Lung (tissue), 12 donors: ENCODE results near the gene SP140L. TPM values are rescaled to one million over a fixed set of nuclear protein-coding genes. Genes with fewer than 3 reads are reported as not detected.
"Not testable (repeated sequence)": the region's sequence is repeated elsewhere in the genome, so short reads cannot be mapped to it uniquely, and the experiment has no call there.

ENCODE experiments used
- ATAC-seq: fragments of 200-7000 bp; cut with Tn5 transposase; one replicate; pipeline ENCODE4 v1.9.1; 2020; ENCODE audit warnings: moderate number of reproducible peaks; ENCODE audit not compliant: insufficient read depth, low FRiP score
- DNase-seq, 3 donors: peaks; one replicate each; pipeline ENCODE4 v3.0.0-alpha.2; 2013 to 2017
- H3K27ac ChIP-seq, 2 donors: one replicate each; pipeline ENCODE4 v1.5.1; 2013; ENCODE audit warnings: mild to moderate bottlenecking in 2 of 2, moderate library complexity in 2 of 2, control low read depth in 1 of 2, inconsistent platforms in 1 of 2, low read depth in 1 of 2, low read length in 1 of 2
- H3K27me3 ChIP-seq, 3 donors: one replicate each; pipeline ENCODE4 v1.5.1; 2013; ENCODE audit warnings: low read length in 2 of 3; ENCODE audit not compliant: control insufficient read depth in 3 of 3, insufficient read depth in 3 of 3
- H3K36me3 ChIP-seq, 4 donors: one replicate each; pipeline ENCODE4 v1.5.1; 2013; ENCODE audit warnings: low read length in 4 of 4, mild to moderate bottlenecking in 1 of 4, moderate library complexity in 1 of 4; ENCODE audit not compliant: control insufficient read depth in 4 of 4, insufficient read depth in 4 of 4
- H3K4me1 ChIP-seq, 5 donors: one replicate each; pipeline ENCODE4 v1.5.1; 2013; ENCODE audit warnings: low read length in 5 of 5, mild to moderate bottlenecking in 2 of 5, moderate library complexity in 1 of 5; ENCODE audit not compliant: control insufficient read depth in 5 of 5, insufficient read depth in 5 of 5
- H3K4me3 ChIP-seq: one replicate; pipeline ENCODE4 v1.5.1; 2013; ENCODE audit warnings: mild to moderate bottlenecking, control low read depth, moderate library complexity
- H3K9ac ChIP-seq, 2 donors: one replicate each; pipeline ENCODE4 v1.5.1; 2013; ENCODE audit warnings: low read length in 2 of 2, control low read depth in 1 of 2; ENCODE audit not compliant: insufficient read depth in 1 of 2
- H3K9me3 ChIP-seq, 4 donors: one replicate each; pipeline ENCODE4 v1.5.1; 2013; ENCODE audit warnings: low read length in 3 of 4, mild to moderate bottlenecking in 1 of 4, moderate library complexity in 1 of 4; ENCODE audit not compliant: control insufficient read depth in 4 of 4, insufficient read depth in 3 of 4
- CTCF ChIP-seq: IDR thresholded peaks from 2 replicates; pipeline ENCODE4 v1.5.1; 2012; ENCODE audit warnings: mild to moderate bottlenecking; ENCODE audit errors: control extremely low read depth, extremely low read depth
- WGBS, 2 donors: extraction: QIAGEN DNeasy Blood & Tissue Kit; methylation state at CpG; one replicate each; pipeline ENCODE4 v1.1.7; 2013; 5-methylcytosine and 5-hydroxymethylcytosine counted together
- polyA plus RNA-seq, 2 donors: library from polyadenylated mRNA; stranded (reverse); fragments of 200-250 nt; gene quantifications; one replicate each; pipeline ENCODE4 v1.2.1, GENCODE V29; 2013
- total RNA-seq, 2 donors: library from RNA; depleted of rRNA in 1 of 2; stranded (reverse); fragments of >200 nt in 1 of 2; gene quantifications; one replicate each; pipeline ENCODE4 v1.2.1, GENCODE V29; 2014 to 2021
- donor health status: control.
- donor health status: control.
- donor health status: Bipolar disorder and iron deficiency.
- donor health status: healthy.
- donor health status: DM: yes; HTN: yes; CAD: no.

The SP140L gene
- total and polyA plus RNA-seq, 4 donors, result 15.2 to 30.3 (median 17.4) TPM

GRCh38 chr2:230394301-230394700 lies 67.3 kb downstream of the SP140L start:
- Histone ChIP-seq H3K4me3 (no peak overlapping the region), H3K36me3 (peaks cover 0 to 20% (median 13%) of the 10 kb centered on the region in 4 donors)

GRCh38 chr2:230398698-230399097 lies 71.7 kb downstream of the SP140L start:
- H3K36me3 ChIP-seq, result peaks cover 0 to 16% (median 8%) of the 10 kb centered on the region in 4 donors
- ATAC-seq, result not testable (repeated sequence)

More at GRCh38 chr2:230394301-230394700, 67.3 kb downstream of the SP140L start:
- Histone ChIP-seq H3K9ac (no peak overlapping the region), H3K27ac (no peak overlapping the region), H3K27me3 (no peaks in the 10 kb centered on the region), H3K9me3 (peaks cover 0 to 3% (median 0%) of the 10 kb centered on the region in 4 donors), H3K4me1 (no peaks in the 10 kb centered on the region)
- no peak for TF ChIP-seq CTCF
- no peak for DNase-seq
- 93 to 95% methylated on average over 2 of the region's 2 CpGs for WGBS, 2 donors
- ATAC-seq, result no peak

GRCh38 chr2:230400041-230400440 lies 73.0 kb downstream of the SP140L start:
- H3K36me3 ChIP-seq, result peaks cover 0 to 17% (median 5%) of the 10 kb centered on the region in 4 donors
- H3K4me1 ChIP-seq, result peaks cover 0 to 8% (median 0%) of the 10 kb centered on the region in 5 donors
- no peak overlapping the region for H3K9ac ChIP-seq
- no peak overlapping the region for H3K27ac ChIP-seq
- ATAC-seq, result no peak
- H3K4me3 ChIP-seq, result no peak overlapping the region
- peaks cover 0 to 3% (median 0%) of the 10 kb centered on the region in 4 donors for H3K9me3 ChIP-seq
- no peaks in the 10 kb centered on the region for H3K27me3 ChIP-seq
- TF ChIP-seq CTCF, result no peak
- no peak for DNase-seq
- 88 to 91% methylated on average over 7 of the region's 7 CpGs for WGBS, 2 donors

More at GRCh38 chr2:230398698-230399097, 71.7 kb downstream of the SP140L start:
- DNase-seq, H3K9ac ChIP-seq, H3K27me3 ChIP-seq, H3K4me3 ChIP-seq, H3K4me1 ChIP-seq, H3K9me3 ChIP-seq, H3K27ac ChIP-seq: not testable (repeated sequence)
- WGBS, 2 donors, result 95 to 97% methylated on average over 6 of the region's 6 CpGs

- no peak for TF ChIP-seq CTCF
- WGBS, 2 donors, result 53 to 58% methylated on average over 5 of the region's 5 CpGs
Observed at GRCh38 chr2:230400454-230400853, 73.5 kb downstream of the SP140L start.

GRCh38 chr2:230401026-230401425 lies 74.0 kb downstream of the SP140L start:
- DNase-seq, H3K4me1 ChIP-seq, H3K27ac ChIP-seq, H3K9me3 ChIP-seq, H3K4me3 ChIP-seq, H3K9ac ChIP-seq, ATAC-seq, H3K27me3 ChIP-seq: not testable (repeated sequence)
- 92 to 93% methylated on average over 2 of the region's 6 CpGs for WGBS, 2 donors
- peaks cover 0 to 19% (median 3%) of the 10 kb centered on the region in 4 donors for H3K36me3 ChIP-seq

More at GRCh38 chr2:230400454-230400853, 73.5 kb downstream of the SP140L start:
- Histone ChIP-seq H3K36me3 (peaks cover 0 to 19% (median 4%) of the 10 kb centered on the region in 4 donors), H3K27ac (peak overlapping the region in 1 of 2 donors; percentile 70), H3K4me3 (no peak overlapping the region), H3K27me3 (no peaks in the 10 kb centered on the region), H3K9me3 (peaks cover 0 to 3% (median 0%) of the 10 kb centered on the region in 4 donors), H3K9ac (no peak overlapping the region), H3K4me1 (peaks cover 0 to 8% (median 0%) of the 10 kb centered on the region in 5 donors)
- DNase-seq (no peak), ATAC-seq (no peak)
